Measurements from ENCODE around the gene PAEP.

Gene PAEP

DNA sequence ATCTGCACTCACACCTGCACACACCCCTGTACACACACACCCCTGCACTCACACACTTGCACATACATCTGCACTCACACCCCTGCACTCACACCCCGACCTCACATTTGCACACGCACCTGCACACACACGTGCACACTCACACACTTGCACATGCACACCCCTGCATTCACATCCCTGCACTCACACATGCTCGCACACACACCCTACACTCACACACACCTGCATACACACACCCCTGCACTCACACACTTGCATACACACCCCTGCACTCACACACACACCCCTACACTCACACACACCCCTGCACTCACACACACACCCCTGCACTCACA lies 50.3 kb downstream of the PAEP start:
- H3K27ac ChIP-seq, result no peak overlapping the region
- DNase-seq (ENCODE audit: low read depth, low spot score), result no peak

DNA sequence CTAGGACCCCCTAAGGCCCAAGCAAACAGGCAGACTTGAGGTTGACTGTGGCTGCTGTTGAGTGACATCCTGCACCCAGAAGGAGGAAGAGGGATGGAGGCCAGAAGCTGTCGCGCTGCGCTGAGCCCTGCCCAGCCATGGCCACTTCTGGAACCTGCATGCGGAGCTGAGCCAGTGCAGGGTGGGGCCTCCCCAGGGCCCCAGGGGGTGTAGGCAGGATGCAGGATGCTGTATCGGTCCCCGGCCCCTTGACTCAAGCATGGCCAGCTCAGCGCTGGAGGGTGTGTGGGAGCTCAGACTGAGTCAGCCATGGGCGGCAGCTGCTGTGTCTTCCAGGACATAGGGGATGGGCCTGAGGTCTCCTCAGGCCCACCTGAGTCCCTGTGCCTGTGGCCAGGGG lies 50.9 kb downstream of the PAEP start:
- no peak overlapping the region for H3K27ac ChIP-seq
- DNase-seq (ENCODE audit: low read depth, low spot score), result no peak

DNA sequence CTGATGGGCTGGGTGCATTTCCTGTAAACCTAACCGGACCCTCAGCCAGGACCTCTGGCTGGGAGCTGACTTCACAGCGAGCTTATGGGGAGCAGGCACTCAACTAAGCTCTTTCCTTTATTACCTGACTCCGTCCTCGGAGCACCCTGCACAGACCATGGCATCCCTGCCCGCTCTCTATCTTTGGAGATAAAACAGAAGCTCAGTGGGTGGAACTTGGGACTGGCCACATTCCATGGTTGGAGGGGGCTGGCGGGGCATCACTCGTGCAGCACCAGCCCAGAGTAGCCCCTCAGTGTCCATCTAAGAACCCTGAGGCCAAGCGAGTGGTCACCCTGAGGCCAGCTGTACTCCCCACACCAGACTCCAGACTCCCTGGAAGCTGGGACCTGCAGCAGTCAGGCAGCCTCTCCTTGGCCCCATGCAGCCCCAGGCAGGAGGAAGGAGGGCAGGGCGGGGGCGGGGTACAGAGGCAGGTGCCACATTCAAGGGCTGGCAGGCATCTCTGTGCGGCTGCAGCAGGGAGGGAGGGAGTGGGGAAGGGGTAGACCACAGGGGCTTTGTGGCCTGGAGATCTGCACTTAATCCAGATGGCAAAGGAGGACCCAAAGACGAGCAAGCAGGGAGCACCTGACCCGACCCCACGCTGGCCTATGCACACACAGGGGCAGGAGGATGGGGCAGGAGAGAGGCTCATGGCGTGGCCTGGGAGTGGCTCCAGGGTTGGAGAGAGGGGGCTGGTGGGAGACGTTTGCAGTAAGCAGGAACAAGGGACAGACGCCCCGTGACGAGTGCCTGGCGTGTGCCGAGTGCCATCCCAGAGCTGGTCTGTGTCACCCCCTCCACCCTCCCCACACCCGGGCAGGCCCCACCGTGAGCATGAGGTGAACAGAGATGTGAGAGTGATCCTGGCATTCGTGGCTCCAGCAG lies 51.7 kb downstream of the PAEP start:
- DNase-seq (ENCODE audit: low read depth, low spot score), result no peak
- H3K27ac ChIP-seq, result no peak overlapping the region

DNA sequence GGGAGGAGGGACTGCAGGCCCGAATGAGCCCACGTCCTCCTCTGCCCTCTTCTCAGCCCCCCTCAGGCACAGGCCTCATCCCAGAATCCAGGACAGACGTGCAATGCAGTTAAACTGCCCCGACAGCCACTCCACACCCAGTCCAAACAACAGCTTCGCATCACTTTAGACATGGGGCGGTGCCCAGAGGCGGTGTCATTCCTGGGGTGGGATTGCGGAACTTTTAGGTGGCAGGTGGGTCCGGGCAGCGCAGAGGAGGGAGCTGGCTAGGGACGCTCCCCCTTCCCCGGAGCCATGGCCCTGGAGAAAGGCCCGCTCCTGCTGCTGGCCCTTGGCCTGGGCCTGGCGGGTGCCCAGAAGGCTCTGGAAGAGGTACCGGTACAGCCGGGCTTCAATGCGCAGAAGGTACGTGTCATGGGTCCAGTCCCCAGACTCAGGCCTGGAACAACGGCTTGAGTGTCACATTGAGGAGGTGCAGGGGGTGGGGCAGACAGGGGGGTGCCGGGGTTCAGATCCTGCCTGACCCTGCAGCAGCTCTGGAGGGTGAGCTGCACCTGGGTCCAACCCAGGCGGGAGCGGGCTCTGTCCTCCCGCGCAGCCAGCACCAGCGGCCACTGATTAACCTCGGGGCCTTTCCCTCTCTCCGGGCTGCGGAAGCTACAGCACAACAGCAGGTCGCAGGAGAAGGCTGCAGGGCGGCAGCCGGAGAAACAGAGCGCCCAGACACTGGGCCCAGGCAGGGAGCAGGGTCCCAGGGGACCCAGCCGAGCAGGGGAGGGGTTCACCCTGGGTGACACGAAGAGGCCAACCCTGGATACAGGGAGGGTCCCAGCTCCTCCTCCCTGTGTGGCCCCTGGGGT lies 52.6 kb downstream of the PAEP start:
- no peak for DNase-seq (ENCODE audit: low read depth, low spot score)
- no peak overlapping the region for H3K27ac ChIP-seq

DNA sequence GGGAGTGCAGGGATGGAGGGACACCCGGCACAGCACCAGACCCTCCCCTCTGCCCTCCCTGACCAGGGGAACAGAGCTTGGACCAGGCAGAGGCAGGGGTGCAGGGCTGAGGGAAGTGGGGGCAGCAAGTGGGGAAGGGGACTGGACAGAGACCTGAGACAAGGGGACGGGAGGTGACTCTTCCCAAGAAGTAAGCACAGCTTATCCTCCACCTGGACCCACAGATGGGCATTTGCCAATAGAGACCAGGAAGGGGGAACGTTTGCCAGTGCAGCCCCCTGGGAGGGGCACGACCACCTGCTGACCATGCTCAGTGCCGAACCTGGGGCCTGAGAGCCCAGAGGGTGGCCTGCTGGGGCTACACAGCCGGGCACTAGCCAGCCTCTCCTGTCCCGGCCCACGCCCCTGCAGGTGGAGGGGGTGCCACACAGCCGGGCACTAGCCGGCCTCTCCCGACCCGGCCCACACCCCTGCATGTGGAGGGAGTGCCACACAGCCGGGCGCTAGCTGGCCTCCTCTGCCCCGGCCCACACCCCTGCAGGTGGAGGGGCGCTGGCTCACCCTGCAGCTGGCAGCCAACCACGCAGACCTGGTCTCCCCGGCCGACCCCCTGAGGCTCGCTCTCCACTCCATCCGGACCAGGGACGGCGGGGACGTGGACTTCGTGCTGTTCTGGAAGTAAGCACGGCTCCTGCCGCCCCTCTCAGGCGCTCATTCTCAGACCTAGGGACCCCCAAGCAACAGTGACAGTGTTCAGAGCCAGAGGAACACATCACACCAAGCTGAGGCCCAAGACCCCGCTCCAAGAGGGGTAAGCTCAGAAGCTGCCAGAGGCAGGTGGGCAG lies 53.5 kb downstream of the PAEP start:
- no peak for DNase-seq (ENCODE audit: low read depth, low spot score)
- no peak overlapping the region for H3K27ac ChIP-seq

DNA sequence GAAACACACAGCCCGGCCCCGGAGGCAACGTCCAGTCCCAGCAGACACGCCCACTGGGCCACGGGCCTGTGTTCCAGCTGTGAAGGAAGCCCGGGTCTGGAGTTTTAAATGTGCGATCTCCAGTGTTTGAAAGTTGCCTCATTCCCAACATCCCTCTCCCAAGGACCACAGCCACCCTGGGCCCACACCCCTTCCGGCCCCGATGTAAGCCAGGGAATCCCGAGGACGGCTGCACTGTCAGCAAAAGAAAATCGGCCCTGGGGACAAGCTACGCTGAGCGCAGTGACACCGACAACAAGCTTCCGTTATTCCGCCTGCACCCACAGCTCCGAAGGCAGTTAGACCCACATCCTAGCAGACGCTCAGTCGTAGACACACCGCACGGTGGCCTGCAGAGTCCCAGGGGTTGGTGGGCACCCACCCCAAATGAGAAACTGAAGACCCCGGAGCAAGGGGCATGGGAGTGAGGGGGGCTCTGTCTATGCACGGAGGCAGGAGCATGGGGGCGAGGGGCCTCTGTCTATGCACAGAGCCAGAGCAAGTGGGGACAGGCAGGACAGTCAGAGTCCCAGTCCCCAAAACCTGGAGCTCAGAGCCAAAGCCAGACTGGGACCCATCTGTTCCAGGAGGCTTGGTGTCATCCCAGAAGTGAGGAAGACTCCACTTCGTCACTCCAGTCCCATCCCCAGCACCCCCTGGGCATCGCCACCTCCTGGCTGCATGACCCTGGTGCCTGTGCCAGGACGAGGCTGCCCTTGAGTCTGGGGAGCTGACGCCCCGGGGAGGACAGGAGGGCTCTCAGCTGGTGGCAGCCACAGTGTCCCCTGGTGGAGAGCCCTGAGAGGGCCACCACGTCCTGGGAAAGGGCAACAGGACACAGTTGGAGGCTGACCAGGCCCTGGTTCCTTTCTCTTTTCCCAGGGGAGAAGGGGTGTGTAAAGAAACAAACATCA lies 54.4 kb downstream of the PAEP start:
- H3K27ac ChIP-seq, result no peak overlapping the region
- DNase-seq (ENCODE audit: low read depth, low spot score), result no peak
